NCI-H1092 treated with DMSO at 0.1 percent for 48 hours (cell line): ENCODE results near the gene ABCG4.
"Not testable (repeated sequence)": the region's sequence is repeated elsewhere in the genome, so short reads cannot be mapped to it uniquely, and the experiment has no call there.

ENCODE experiments used
- DNase-seq: peaks from one replicate; lab custom pipeline; 2025; lab: John Stamatoyannopoulos, UW

Gene ABCG4

GRCh38 chr11:119115484-119116234, 33.2 kb upstream of the ABCG4 start:
- DNase-seq: no peak

GRCh38 chr11:119116235-119116594, 32.6 kb upstream of the ABCG4 start:
- DNase-seq: no peak

- DNase-seq: no peak
These were observed 32.3 kb upstream of the ABCG4 start for GRCh38 chr11:119116601-119117000.

GRCh38 chr11:119117004-119117706, 31.7 kb upstream of the ABCG4 start:
- DNase-seq: no peak

GRCh38 chr11:119118227-119118626, 30.6 kb upstream of the ABCG4 start:
- no peak for DNase-seq

- no peak for DNase-seq
These were observed 29.9 kb upstream of the ABCG4 start for GRCh38 chr11:119118946-119119345.

- peak; percentile 92 for DNase-seq
These were observed 28.2 kb upstream of the ABCG4 start for GRCh38 chr11:119120639-119121007.

- DNase-seq: peak; percentile 100
These were observed 27.6 kb upstream of the ABCG4 start, which contains the start of gene HINFP for GRCh38 chr11:119121008-119121810. TSS of gene HINFP (plus strand) at chr11:119121580. CDS start at chr11:119126945, 5,365 bp downstream.

GRCh38 chr11:119121811-119122124, 27.1 kb upstream of the ABCG4 start:
- no peak for DNase-seq

GRCh38 chr11:119125821-119126220, 23.0 kb upstream of the ABCG4 start:
- DNase-seq: no peak

- DNase-seq: no peak
These were observed 22.1 kb upstream of the ABCG4 start for GRCh38 chr11:119126675-119127268.

- DNase-seq: no peak
These were observed 18.2 kb upstream of the ABCG4 start for GRCh38 chr11:119130662-119131061.

GRCh38 chr11:119134389-119134978, 14.4 kb upstream of the ABCG4 start:
- DNase-seq: no peak

- DNase-seq: not testable (repeated sequence)
These were observed 9.6 kb upstream of the ABCG4 start for GRCh38 chr11:119139276-119139675.

- peak; percentile 78 for DNase-seq
These were observed 3.9 kb upstream of the ABCG4 start for GRCh38 chr11:119144825-119145486.

- no peak for DNase-seq
These were observed 3.3 kb upstream of the ABCG4 start for GRCh38 chr11:119145551-119145950.

GRCh38 chr11:119147604-119148333, 1.1 kb upstream of the ABCG4 start:
- no peak for DNase-seq

- DNase-seq: no peak
These were observed 183 bp upstream of the ABCG4 start for GRCh38 chr11:119148720-119149017.

GRCh38 chr11:119149786-119150275, 979 bp downstream of the ABCG4 start:
- no peak for DNase-seq

GRCh38 chr11:119152043-119152442, 3.2 kb downstream of the ABCG4 start:
- no peak for DNase-seq

- DNase-seq: no peak
These were observed 3.8 kb downstream of the ABCG4 start for GRCh38 chr11:119152604-119153003.
